MCF 10A (cell line): Measurements from ENCODE around the gene TCP11. TPM values are rescaled to one million over a fixed set of nuclear protein-coding genes. Genes with fewer than 3 reads are reported as not detected.

Experiments used
- BruUV-seq: library from RNA; stranded (reverse); fragments of 400-500 nt; replicated peaks from 2 replicates; lab custom pipeline; 2021; lab: Mats Ljungman, UMichigan
- CTCF ChIA-PET: fragments of 300-600 bp; sonication (Branson Sonifier 250); formaldehyde crosslinking; extraction: SDS; loops from one replicate; lab custom pipeline; 2021; ENCODE audit warnings: antibody characterized with exemption, inconsistent platforms; lab: Yijun Ruan, JAX
- POLR2A ChIA-PET: fragments of 300-600, 350-650 bp; sonication (Branson Sonifier 250); formaldehyde crosslinking; extraction: SDS; loops from one replicate; lab custom pipeline; 2020; ENCODE audit warnings: antibody characterized with exemption, inconsistent platforms; lab: Yijun Ruan, JAX
- DNase-seq: peaks from one replicate; pipeline ENCODE4 v3.0.0-alpha.2; 2018; ENCODE audit not compliant: unreplicated experiment
- H3K27ac Mint-ChIP-seq: one replicate; pipeline ENCODE4 v1.8.0; 2022; ENCODE audit warnings: mild to moderate bottlenecking, low read depth, mixed read lengths; ENCODE audit not compliant: unreplicated experiment
- H3K27me3 Mint-ChIP-seq: one replicate; pipeline ENCODE4 v1.8.0; 2022; ENCODE audit warnings: mixed read lengths; ENCODE audit not compliant: insufficient read depth, unreplicated experiment
- H3K36me3 Mint-ChIP-seq: one replicate; pipeline ENCODE4 v1.8.0; 2022; ENCODE audit warnings: mild to moderate bottlenecking, moderate library complexity, mixed read lengths; ENCODE audit not compliant: insufficient read depth, unreplicated experiment
- H3K4me1 Mint-ChIP-seq: one replicate; pipeline ENCODE4 v1.8.0; 2022; ENCODE audit warnings: mixed read lengths; ENCODE audit not compliant: insufficient read depth, unreplicated experiment
- H3K4me3 Mint-ChIP-seq: one replicate; pipeline ENCODE4 v1.8.0; 2022; ENCODE audit warnings: mild to moderate bottlenecking, moderate library complexity, mixed read lengths; ENCODE audit not compliant: unreplicated experiment
- H3K9me3 Mint-ChIP-seq: one replicate; pipeline ENCODE4 v1.8.0; 2022; ENCODE audit warnings: mixed read lengths; ENCODE audit not compliant: unreplicated experiment
- CTCF ChIP-seq: fragments of 200-600 bp; IDR thresholded peaks from one replicate; pipeline ENCODE4 v1.8.0; 2022; ENCODE audit warnings: antibody characterized with exemption, mild to moderate bottlenecking; ENCODE audit not compliant: unreplicated experiment
- intact Hi-C: fragments of 100-400 bp; cut with micrococcal nuclease; formaldehyde crosslinking; loops from 2 replicates; pipeline ENCODE4 v1.14.1; 2022
- total RNA-seq: library from RNA; stranded (reverse); gene quantifications from 2 replicates; pipeline ENCODE4 v1.2.3, GENCODE V29; 2022

Gene TCP11
- total RNA-seq, 1 experiment from 2014 or later, result not detected

DNA sequence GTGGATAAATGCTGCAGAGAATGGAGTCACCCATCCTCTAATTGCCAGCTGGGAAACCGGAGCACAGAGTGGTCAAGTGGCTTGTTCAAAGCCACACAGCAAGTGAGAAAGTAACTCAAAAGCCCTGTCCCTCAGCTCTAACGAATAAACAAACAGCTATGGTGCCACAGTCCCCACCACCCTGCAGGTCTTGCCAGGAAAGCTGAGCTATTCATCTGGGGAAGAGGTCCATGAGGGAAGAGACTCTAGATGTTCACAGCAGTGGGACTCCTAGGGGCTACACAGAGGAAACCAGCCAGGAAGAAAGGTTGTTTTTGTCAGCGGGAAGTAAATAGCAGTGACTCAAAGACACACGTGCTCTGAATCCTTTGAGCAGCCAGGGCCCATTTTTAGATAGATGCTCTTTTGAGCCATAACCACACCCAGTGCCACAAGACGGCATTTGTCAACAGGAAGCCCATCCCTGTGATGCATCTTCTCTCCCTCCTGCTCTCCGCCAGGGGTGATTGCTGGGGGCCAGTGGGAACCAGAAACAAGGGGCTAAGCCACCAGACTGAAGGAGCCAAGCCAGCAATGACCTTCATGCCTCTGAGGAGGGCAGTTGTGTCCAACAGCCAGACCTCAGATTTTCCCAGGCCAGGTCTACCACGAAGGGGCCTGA is 32.4 kb upstream of the TCP11 start:
- H3K27me3 Mint-ChIP-seq, result no peaks in the 10 kb centered on the region
- H3K36me3 Mint-ChIP-seq, result no peaks in the 10 kb centered on the region
- intact Hi-C loops, result no loop called here
- H3K9me3 Mint-ChIP-seq, result peaks cover 8% of the 10 kb centered on the region
- DNase-seq, result no peak
- peak overlapping the region; percentile 47 for H3K27ac Mint-ChIP-seq
- ChIA-PET CTCF (interaction anchor here (1.0 kb wide), 1 partner anchor 25 kb away, joined by 4 read pairs; no protein-coding TSS in a partner anchor), POLR2A (interaction anchor here (0.7 to 1.5 kb wide), 3 partner anchors 8 to 17 kb away, joined by 3 to 5 read pairs (median 4); no protein-coding TSS in a partner anchor)
- no peak for TF ChIP-seq CTCF
- no TSS peak for BruUV-seq
- no peak overlapping the region for H3K4me3 Mint-ChIP-seq
- peaks cover 15% of the 10 kb centered on the region for H3K4me1 Mint-ChIP-seq

DNA sequence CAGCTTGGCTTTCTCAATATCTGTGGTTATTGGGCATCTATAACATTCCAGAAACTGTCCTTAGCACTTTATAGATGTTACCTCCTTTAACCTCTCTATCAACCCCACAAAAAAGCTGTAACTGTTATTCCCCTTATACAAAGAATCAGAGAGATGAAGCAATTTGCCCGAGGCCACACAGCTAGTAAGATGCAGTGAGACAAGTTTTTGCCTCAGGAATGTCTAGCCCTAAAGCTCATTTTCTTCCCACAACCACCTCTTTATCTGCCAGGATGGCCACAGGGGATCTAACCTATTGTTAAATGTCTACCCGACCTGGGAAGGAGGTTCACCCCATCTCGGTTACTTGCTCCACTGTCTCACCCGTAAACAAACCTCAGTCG is 31.9 kb upstream of the TCP11 start:
- H3K4me3 Mint-ChIP-seq, result no peak overlapping the region
- H3K4me1 Mint-ChIP-seq, result peaks cover 15% of the 10 kb centered on the region
- peak overlapping the region; percentile 47 for H3K27ac Mint-ChIP-seq
- no TSS peak for BruUV-seq
- peaks cover 8% of the 10 kb centered on the region for H3K9me3 Mint-ChIP-seq
- H3K27me3 Mint-ChIP-seq, result no peaks in the 10 kb centered on the region
- no peak for DNase-seq
- ChIA-PET POLR2A (interaction anchor here (0.7 to 1.5 kb wide), 2 partner anchors 9 to 17 kb away, joined by 3 to 5 read pairs; no protein-coding TSS in a partner anchor), CTCF (interaction anchor here (1.0 kb wide), 1 partner anchor 25 kb away, joined by 4 read pairs; no protein-coding TSS in a partner anchor)
- intact Hi-C loops, result no loop called here
- no peak for TF ChIP-seq CTCF
- no peaks in the 10 kb centered on the region for H3K36me3 Mint-ChIP-seq

GRCh38 chr6:35170891-35171290 is 29.8 kb upstream of the TCP11 start:
- no peaks in the 10 kb centered on the region for H3K27me3 Mint-ChIP-seq
- peaks cover 8% of the 10 kb centered on the region for H3K9me3 Mint-ChIP-seq
- H3K36me3 Mint-ChIP-seq, result no peaks in the 10 kb centered on the region
- no TSS peak for BruUV-seq
- H3K27ac Mint-ChIP-seq, result no peak overlapping the region
- ChIA-PET CTCF (no interaction called here), POLR2A (no interaction called here)
- peaks cover 16% of the 10 kb centered on the region for H3K4me1 Mint-ChIP-seq
- H3K4me3 Mint-ChIP-seq, result no peak overlapping the region
- intact Hi-C loops, result no loop called here
- TF ChIP-seq CTCF, result no peak
- no peak for DNase-seq

DNA sequence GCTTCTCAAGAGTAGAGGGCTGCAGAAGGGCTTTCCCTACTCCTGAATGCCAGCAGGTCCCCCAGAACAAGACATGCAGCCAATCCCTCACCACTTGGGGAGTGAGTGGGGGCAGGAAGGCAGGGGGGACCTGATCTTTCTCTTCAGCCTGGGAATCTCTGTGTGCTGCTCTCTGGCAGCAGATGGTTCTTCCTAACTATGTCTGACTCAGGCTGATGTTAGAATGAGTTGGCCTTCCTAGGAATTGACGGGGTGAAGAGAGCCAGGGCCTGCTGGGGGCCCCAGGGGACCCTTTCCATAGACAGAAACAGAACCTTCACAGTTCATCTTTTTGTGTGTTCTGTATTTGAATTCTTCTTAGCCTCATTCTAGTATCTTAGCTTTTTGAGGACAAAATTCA is 29.0 kb upstream of the TCP11 start:
- intact Hi-C loops, result no loop called here
- Mint-ChIP-seq H3K9me3 (peaks cover 8% of the 10 kb centered on the region), H3K4me1 (peaks cover 23% of the 10 kb centered on the region), H3K36me3 (no peaks in the 10 kb centered on the region), H3K27me3 (no peaks in the 10 kb centered on the region), H3K27ac (no peak overlapping the region), H3K4me3 (no peak overlapping the region)
- ChIA-PET CTCF (interaction anchor here (0.6 kb wide), 1 partner anchor 8 kb away, joined by 3 read pairs; no protein-coding TSS in a partner anchor), POLR2A (no interaction called here)
- no TSS peak for BruUV-seq
- TF ChIP-seq CTCF, result no peak
- DNase-seq, result no peak
